Measurements from ENCODE around the gene TTLL11.
"Not testable (repeated sequence)": the region's sequence is repeated elsewhere in the genome, so short reads cannot be mapped to it uniquely, and the experiment has no call there.

The TTLL11 gene

GRCh38 chr9:122125509-122126330 is 32.6 kb upstream of the TTLL11 start:
- no peak for DNase-seq (ENCODE audit: low read depth)

GRCh38 chr9:122125158-122125508 is 32.0 kb upstream of the TTLL11 start:
- DNase-seq (ENCODE audit: low read depth) = peak; percentile 32

- no peak for DNase-seq (ENCODE audit: low read depth)
Measured at GRCh38 chr9:122124528-122124927, 31.4 kb upstream of the TTLL11 start.

GRCh38 chr9:122124048-122124447 is 30.9 kb upstream of the TTLL11 start:
- no peak for DNase-seq (ENCODE audit: low read depth)

GRCh38 chr9:122122903-122123632 is 30.0 kb upstream of the TTLL11 start:
- no peak for DNase-seq (ENCODE audit: low read depth)

- no peak for DNase-seq (ENCODE audit: low read depth)
Measured at GRCh38 chr9:122122468-122122867, 29.4 kb upstream of the TTLL11 start.

- DNase-seq (ENCODE audit: low read depth) = no peak
Measured at GRCh38 chr9:122121931-122122330, 28.8 kb upstream of the TTLL11 start.

- DNase-seq (ENCODE audit: low read depth) = no peak
Measured at GRCh38 chr9:122121391-122121790, 28.3 kb upstream of the TTLL11 start.

- no peak for DNase-seq (ENCODE audit: low read depth)
Measured at GRCh38 chr9:122120316-122121071, 27.4 kb upstream of the TTLL11 start.

- DNase-seq (ENCODE audit: low read depth) = no peak
Measured at GRCh38 chr9:122119721-122120120, 26.6 kb upstream of the TTLL11 start.

GRCh38 chr9:122119166-122119521 is 26.0 kb upstream of the TTLL11 start:
- DNase-seq (ENCODE audit: low read depth) = no peak

- no peak for DNase-seq (ENCODE audit: low read depth)
Measured at GRCh38 chr9:122118343-122119165, 25.4 kb upstream of the TTLL11 start.

- not testable (repeated sequence) for DNase-seq (ENCODE audit: low read depth)
Measured at GRCh38 chr9:122117241-122117640, 24.1 kb upstream of the TTLL11 start.

GRCh38 chr9:122116448-122117173 is 23.5 kb upstream of the TTLL11 start:
- DNase-seq (ENCODE audit: low read depth) = no peak

- DNase-seq (ENCODE audit: low read depth) = no peak
Measured at GRCh38 chr9:122116040-122116439, 22.9 kb upstream of the TTLL11 start.

- no peak for DNase-seq (ENCODE audit: low read depth)
Measured at GRCh38 chr9:122115176-122116035, 22.3 kb upstream of the TTLL11 start.

GRCh38 chr9:122113574-122113973 is 20.5 kb upstream of the TTLL11 start:
- no peak for DNase-seq (ENCODE audit: low read depth)

GRCh38 chr9:122112238-122112637 is 19.1 kb upstream of the TTLL11 start:
- DNase-seq (ENCODE audit: low read depth) = no peak

GRCh38 chr9:122111413-122112085 is 18.4 kb upstream of the TTLL11 start:
- DNase-seq (ENCODE audit: low read depth) = no peak

All from HS-5 (cell line).